Astrocyte (in vitro differentiated cells and primary cell): ENCODE measurements around the gene RPS6KA2. TPM values are rescaled to one million over a fixed set of nuclear protein-coding genes. Genes with fewer than 3 reads are reported as not detected.

Source experiments
- DNase-seq: peaks from one replicate; pipeline ENCODE4 v3.0.0-alpha.2; 2010; ENCODE audit warnings: low read depth
- FAIRE-seq: peaks from 2 replicates; lab custom pipeline; 2011; peaks lifted over from hg19 to GRCh38; lab: Jason Lieb, UNC
- H2AFZ ChIP-seq: 2 replicates; pipeline ENCODE4 v1.6.0; 2012; ENCODE audit warnings: low read depth, low read length, inconsistent platforms
- H3K27ac ChIP-seq: 2 replicates; pipeline ENCODE4 v1.5.1; 2011; ENCODE audit warnings: low read depth, low read length, inconsistent platforms
- H3K27me3 ChIP-seq: 2 replicates; pipeline ENCODE4 v1.6.0; 2011; ENCODE audit warnings: low read length, inconsistent platforms; ENCODE audit not compliant: insufficient read depth
- H3K36me3 ChIP-seq: 2 replicates; pipeline ENCODE4 v1.5.1; 2011; ENCODE audit warnings: low read length, inconsistent platforms; ENCODE audit not compliant: insufficient read depth
- H3K4me1 ChIP-seq: 2 replicates; pipeline ENCODE4 v1.5.1; 2011; ENCODE audit warnings: low read length, inconsistent platforms; ENCODE audit not compliant: insufficient read depth
- H3K4me2 ChIP-seq: 2 replicates; pipeline ENCODE4 v1.6.0; 2012; ENCODE audit warnings: low read length, inconsistent platforms
- H3K4me3 ChIP-seq: 2 replicates; pipeline ENCODE4 v1.5.1; 2011; ENCODE audit warnings: low read depth, mild to moderate bottlenecking, low read length, inconsistent platforms; ENCODE audit not compliant: insufficient read depth
- H3K79me2 ChIP-seq: 2 replicates; pipeline ENCODE4 v1.6.0; 2012; ENCODE audit warnings: mild to moderate bottlenecking, low read length, inconsistent platforms; ENCODE audit not compliant: insufficient read depth
- H3K9ac ChIP-seq: 2 replicates; pipeline ENCODE4 v1.6.0; 2012; ENCODE audit warnings: mild to moderate bottlenecking, low read length, inconsistent platforms
- H3K9me3 ChIP-seq: 2 replicates; pipeline ENCODE4 v1.5.1; 2012; ENCODE audit warnings: low read depth, mild to moderate bottlenecking, low read length, inconsistent platforms; ENCODE audit not compliant: insufficient read depth
- H4K20me1 ChIP-seq: 2 replicates; pipeline ENCODE4 v1.6.0; 2012; ENCODE audit warnings: low read length, inconsistent platforms; ENCODE audit not compliant: insufficient read depth
- H3K27ac Mint-ChIP-seq: one replicate; pipeline ENCODE4 v1.8.0; 2021; ENCODE audit warnings: mild to moderate bottlenecking, mixed read lengths; ENCODE audit not compliant: unreplicated experiment
- H3K27me3 Mint-ChIP-seq: one replicate; pipeline ENCODE4 v1.8.0; 2021; ENCODE audit warnings: low read depth, mixed read lengths; ENCODE audit not compliant: unreplicated experiment
- H3K36me3 Mint-ChIP-seq: one replicate; pipeline ENCODE4 v1.8.0; 2021; ENCODE audit warnings: low read depth, mixed read lengths; ENCODE audit not compliant: unreplicated experiment
- H3K4me1 Mint-ChIP-seq: one replicate; pipeline ENCODE4 v1.8.0; 2021; ENCODE audit warnings: low read depth, mixed read lengths; ENCODE audit not compliant: unreplicated experiment
- H3K4me3 Mint-ChIP-seq: one replicate; pipeline ENCODE4 v1.8.0; 2021; ENCODE audit warnings: mild to moderate bottlenecking, moderate library complexity, mixed read lengths; ENCODE audit not compliant: unreplicated experiment
- H3K9me3 Mint-ChIP-seq: one replicate; pipeline ENCODE4 v1.8.0; 2021; ENCODE audit warnings: mild to moderate bottlenecking, mixed read lengths; ENCODE audit not compliant: unreplicated experiment
- EZH2 ChIP-seq: IDR thresholded peaks from 2 replicates; pipeline ENCODE4 v1.6.1; 2012; ENCODE audit warnings: mild to moderate bottlenecking, low read length, inconsistent platforms; ENCODE audit not compliant: insufficient read depth
- total RNA-seq: library from RNA; stranded (reverse); gene quantifications from 2 replicates; pipeline ENCODE4 v1.2.1, GENCODE V29; 2021
- TF ChIP-seq, protein P1 (sequence below): IDR thresholded peaks from 2 replicates; pipeline ENCODE4 v1.5.1; 2011; ENCODE audit warnings: low read depth, mild to moderate bottlenecking, inconsistent platforms, low read length, moderate library complexity; ENCODE audit not compliant: insufficient read depth

Gene RPS6KA2
- total RNA-seq, 1 donor from 2014 or later = 33.5 TPM

DNA sequence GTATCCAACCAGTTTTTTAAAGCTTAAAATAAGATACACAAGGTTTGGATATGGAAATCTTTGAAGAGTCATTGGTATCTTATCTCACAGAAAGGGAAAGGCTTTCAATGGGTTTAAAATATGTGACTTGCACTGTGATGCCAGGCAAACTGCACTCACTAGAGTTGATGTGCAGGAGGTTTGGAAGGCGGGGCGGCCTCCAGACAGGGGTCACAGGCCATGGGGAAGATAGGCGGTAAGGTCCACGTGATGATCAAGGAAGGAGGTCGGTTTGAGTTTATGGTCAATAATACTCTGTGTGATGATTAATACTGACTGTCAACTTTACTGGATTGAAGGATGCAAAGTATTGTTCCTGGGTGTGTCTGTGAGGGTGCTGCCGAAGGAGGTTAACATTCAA, 31.1 kb downstream of the RPS6KA2 start:
- Histone ChIP-seq H3K27me3 (no peaks in the 10 kb centered on the region), H3K4me1 (peaks cover 75% of the 10 kb centered on the region), H3K27ac (peak overlapping the region; percentile 93), H4K20me1 (no peaks in the 10 kb centered on the region), H3K79me2 (peaks cover 63% of the 10 kb centered on the region), H3K4me2 (peak overlapping the region; percentile 37), H3K9ac (peak overlapping the region; percentile 66), H3K9me3 (no peaks in the 10 kb centered on the region), H2AFZ (no peak overlapping the region), H3K4me3 (no peak overlapping the region), H3K36me3 (no peaks in the 10 kb centered on the region)
- H3K9me3 Mint-ChIP-seq = no peaks in the 10 kb centered on the region
- H3K27me3 Mint-ChIP-seq = no peaks in the 10 kb centered on the region
- FAIRE-seq (no peak), DNase-seq (no peak)
- TF ChIP-seq, protein P1, sequence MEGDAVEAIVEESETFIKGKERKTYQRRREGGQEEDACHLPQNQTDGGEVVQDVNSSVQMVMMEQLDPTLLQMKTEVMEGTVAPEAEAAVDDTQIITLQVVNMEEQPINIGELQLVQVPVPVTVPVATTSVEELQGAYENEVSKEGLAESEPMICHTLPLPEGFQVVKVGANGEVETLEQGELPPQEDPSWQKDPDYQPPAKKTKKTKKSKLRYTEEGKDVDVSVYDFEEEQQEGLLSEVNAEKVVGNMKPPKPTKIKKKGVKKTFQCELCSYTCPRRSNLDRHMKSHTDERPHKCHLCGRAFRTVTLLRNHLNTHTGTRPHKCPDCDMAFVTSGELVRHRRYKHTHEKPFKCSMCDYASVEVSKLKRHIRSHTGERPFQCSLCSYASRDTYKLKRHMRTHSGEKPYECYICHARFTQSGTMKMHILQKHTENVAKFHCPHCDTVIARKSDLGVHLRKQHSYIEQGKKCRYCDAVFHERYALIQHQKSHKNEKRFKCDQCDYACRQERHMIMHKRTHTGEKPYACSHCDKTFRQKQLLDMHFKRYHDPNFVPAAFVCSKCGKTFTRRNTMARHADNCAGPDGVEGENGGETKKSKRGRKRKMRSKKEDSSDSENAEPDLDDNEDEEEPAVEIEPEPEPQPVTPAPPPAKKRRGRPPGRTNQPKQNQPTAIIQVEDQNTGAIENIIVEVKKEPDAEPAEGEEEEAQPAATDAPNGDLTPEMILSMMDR = no peak
- TF ChIP-seq EZH2 = no peak
- peak overlapping the region; percentile 93 for H3K27ac Mint-ChIP-seq
- peaks cover 69% of the 10 kb centered on the region for H3K4me1 Mint-ChIP-seq
- peaks cover 6% of the 10 kb centered on the region for H3K36me3 Mint-ChIP-seq
- H3K4me3 Mint-ChIP-seq = no peak overlapping the region

GRCh38 chr6:166595061-166595780, 31.8 kb downstream of the RPS6KA2 start:
- Mint-ChIP-seq H3K4me3 (peak overlapping the region; percentile 40), H3K4me1 (peaks cover 66% of the 10 kb centered on the region), H3K27ac (peak overlapping the region; percentile 93), H3K36me3 (peaks cover 6% of the 10 kb centered on the region), H3K27me3 (no peaks in the 10 kb centered on the region), H3K9me3 (no peaks in the 10 kb centered on the region)
- no peaks in the 10 kb centered on the region for H3K36me3 ChIP-seq
- no peak overlapping the region for H3K4me3 ChIP-seq
- peak; percentile 78 for FAIRE-seq
- no peaks in the 10 kb centered on the region for H4K20me1 ChIP-seq
- H3K27ac ChIP-seq = peak overlapping the region; percentile 93
- H3K4me2 ChIP-seq = peak overlapping the region; percentile 37
- TF ChIP-seq, protein P1 = no peak
- no peak for TF ChIP-seq EZH2
- peaks cover 73% of the 10 kb centered on the region for H3K4me1 ChIP-seq
- peak overlapping the region; percentile 66 for H3K9ac ChIP-seq
- no peaks in the 10 kb centered on the region for H3K27me3 ChIP-seq
- no peak overlapping the region for H2AFZ ChIP-seq
- H3K9me3 ChIP-seq = no peaks in the 10 kb centered on the region
- peak; percentile 93 for DNase-seq
- peaks cover 66% of the 10 kb centered on the region for H3K79me2 ChIP-seq

- peaks cover 67% of the 10 kb centered on the region for H3K4me1 ChIP-seq
- H3K9me3 ChIP-seq = no peaks in the 10 kb centered on the region
- TF ChIP-seq, protein P1 = no peak
- TF ChIP-seq EZH2 = no peak
- H3K36me3 ChIP-seq = no peaks in the 10 kb centered on the region
- H2AFZ ChIP-seq = no peak overlapping the region
- H3K79me2 ChIP-seq = peaks cover 57% of the 10 kb centered on the region
- peak overlapping the region; percentile 49 for H3K9ac ChIP-seq
- Mint-ChIP-seq H3K27ac (peak overlapping the region; percentile 98), H3K9me3 (no peaks in the 10 kb centered on the region), H3K27me3 (no peaks in the 10 kb centered on the region), H3K4me3 (peak overlapping the region; percentile 67), H3K36me3 (peaks cover 6% of the 10 kb centered on the region), H3K4me1 (peaks cover 70% of the 10 kb centered on the region)
- peak overlapping the region; percentile 17 for H3K4me2 ChIP-seq
- DNase-seq = peak; percentile 63
- peak overlapping the region; percentile 26 for H3K27ac ChIP-seq
- no peaks in the 10 kb centered on the region for H3K27me3 ChIP-seq
- no peak for FAIRE-seq
- no peak overlapping the region for H3K4me3 ChIP-seq
- no peaks in the 10 kb centered on the region for H4K20me1 ChIP-seq
Measured at GRCh38 chr6:166592821-166593220, 34.2 kb downstream of the RPS6KA2 start.
